ENCODE measurements around the gene STPG1.

STPG1 gene

GRCh38 chr1:24369801-24370200 lies 43.8 kb downstream of the STPG1 start:
- no peak for DNase-seq (ENCODE audit: low spot score)

GRCh38 chr1:24369199-24369598 lies 44.4 kb downstream of the STPG1 start:
- no peak for DNase-seq (ENCODE audit: low spot score)

- no peak for DNase-seq (ENCODE audit: low spot score)
Measured at GRCh38 chr1:24366707-24367106, 46.9 kb downstream of the STPG1 start.

GRCh38 chr1:24364975-24365678 lies 48.5 kb downstream of the STPG1 start:
- DNase-seq (ENCODE audit: low spot score), result peak; percentile 88

- no peak for DNase-seq (ENCODE audit: low spot score)
Measured at GRCh38 chr1:24364605-24364974, 49.0 kb downstream of the STPG1 start.

GRCh38 chr1:24363994-24364393 lies 49.6 kb downstream of the STPG1 start:
- DNase-seq (ENCODE audit: low spot score), result no peak

GRCh38 chr1:24362982-24363614 lies 50.5 kb downstream of the STPG1 start:
- peak; percentile 93 for DNase-seq (ENCODE audit: low spot score)

GRCh38 chr1:24362396-24362795 lies 51.2 kb downstream of the STPG1 start:
- no peak for DNase-seq (ENCODE audit: low spot score)

- DNase-seq (ENCODE audit: low spot score), result no peak
Measured at GRCh38 chr1:24361811-24362210, 51.8 kb downstream of the STPG1 start.

GRCh38 chr1:24360681-24361080 lies 52.9 kb downstream of the STPG1 start:
- no peak for DNase-seq (ENCODE audit: low spot score)

- DNase-seq (ENCODE audit: low spot score), result no peak
Measured at GRCh38 chr1:24357038-24357437, 56.5 kb downstream of the STPG1 start.

- DNase-seq (ENCODE audit: low spot score), result no peak
Measured at GRCh38 chr1:24355466-24355865, 58.1 kb downstream of the STPG1 start.

- no peak for DNase-seq (ENCODE audit: low spot score)
Measured at GRCh38 chr1:24353292-24353891, 60.2 kb downstream of the STPG1 start.

- DNase-seq (ENCODE audit: low spot score), result peak; percentile 39
Measured at GRCh38 chr1:24351918-24352627, 61.5 kb downstream of the STPG1 start.

GRCh38 chr1:24351247-24351646 lies 62.3 kb downstream of the STPG1 start:
- DNase-seq (ENCODE audit: low spot score), result no peak

- no peak for DNase-seq (ENCODE audit: low spot score)
Measured at GRCh38 chr1:24349891-24350290, 63.7 kb downstream of the STPG1 start.

- no peak for DNase-seq (ENCODE audit: low spot score)
Measured at GRCh38 chr1:24348196-24348595, 65.4 kb downstream of the STPG1 start.

GRCh38 chr1:24347159-24347934 lies 66.2 kb downstream of the STPG1 start:
- DNase-seq (ENCODE audit: low spot score), result no peak

GRCh38 chr1:24345334-24345733 lies 68.2 kb downstream of the STPG1 start:
- DNase-seq (ENCODE audit: low spot score), result no peak

- DNase-seq (ENCODE audit: low spot score), result peak; percentile 23
Measured at GRCh38 chr1:24344090-24344742, 69.4 kb downstream of the STPG1 start.

GRCh38 chr1:24343412-24344089 lies 70.0 kb downstream of the STPG1 start:
- no peak for DNase-seq (ENCODE audit: low spot score)
